ENCODE measurements around the gene LPIN3.

- TF ChIP-seq CTCF (IDR thresholded peaks at IDR 0.05): no peak
- TF ChIP-seq POLR2AphosphoS5 (IDR thresholded peaks at IDR 0.05): no peak
- no peak for TF ChIP-seq EP300 (IDR thresholded peaks at IDR 0.05)
Observed at GRCh38 chr20:41365777-41366545, 25.3 kb downstream of the LPIN3 start.

Measured in upper lobe of left lung (tissue), 4 donors.